DOHH2 (cell line): ENCODE data around the gene EYA2.

Experiments
- H3F3A ChIP-seq: fragments of 200-600 bp; sonication (generic), shearing (Covaris generic); 2 replicates; pipeline ENCODE4 v1.6.0; 2016; ENCODE audit warnings: antibody characterized with exemption, mild to moderate bottlenecking; ENCODE audit not compliant: control insufficient read depth, insufficient read depth
- H3K27ac ChIP-seq: fragments of 200-600 bp; sonication (generic); 2 replicates; pipeline ENCODE4 v1.5.1; 2014; ENCODE audit warnings: low read depth, mild to moderate bottlenecking, low read length, moderate library complexity
- H3K27me3 ChIP-seq: fragments of 200-600 bp; sonication (generic); 2 replicates; pipeline ENCODE4 v1.6.1; 2014; ENCODE audit warnings: mild to moderate bottlenecking, low read length, mixed read lengths; ENCODE audit not compliant: control insufficient read depth
- H3K36me3 ChIP-seq: fragments of 200-600 bp; sonication (generic); 2 replicates; pipeline ENCODE4 v1.6.1; 2014; ENCODE audit warnings: mild to moderate bottlenecking, low read length, moderate library complexity, mixed read lengths; ENCODE audit not compliant: control insufficient read depth
- H3K4me1 ChIP-seq: fragments of 200-600 bp; sonication (generic); 2 replicates; pipeline ENCODE4 v1.6.1; 2014; ENCODE audit warnings: mild to moderate bottlenecking, low read length, mixed read lengths; ENCODE audit not compliant: control insufficient read depth
- H3K4me2 ChIP-seq: fragments of 200-600 bp; sonication (generic); 2 replicates; pipeline ENCODE4 v1.6.0; 2014; ENCODE audit warnings: mild to moderate bottlenecking, low read length, moderate library complexity
- H3K4me3 ChIP-seq: fragments of 200-600 bp; sonication (generic); 2 replicates; pipeline ENCODE4 v1.5.1; 2014; ENCODE audit warnings: mild to moderate bottlenecking, low read length, mixed read lengths
- H3K79me2 ChIP-seq: fragments of 200-600 bp; sonication (generic); 2 replicates; pipeline ENCODE4 v1.6.1; 2014; ENCODE audit warnings: mild to moderate bottlenecking, low read length, mixed read lengths; ENCODE audit not compliant: control insufficient read depth
- H3K9me2 ChIP-seq: fragments of 200-600 bp; sonication (generic); replicated peaks from 2 replicates; pipeline ENCODE4 v1.6.1; 2014; ENCODE audit warnings: mild to moderate bottlenecking, low read length, mixed read lengths; ENCODE audit not compliant: control insufficient read depth
- H3K9me3 ChIP-seq: fragments of 200-600 bp; sonication (generic); 2 replicates; pipeline ENCODE4 v1.6.1; 2014; ENCODE audit warnings: antibody characterized with exemption, low read length, mixed read lengths; ENCODE audit not compliant: control insufficient read depth, insufficient read depth
- H4K20me1 ChIP-seq: fragments of 200-600 bp; sonication (generic); 2 replicates; pipeline ENCODE4 v1.6.0; 2014; ENCODE audit warnings: low read depth, mild to moderate bottlenecking, antibody characterized with exemption, low read length, moderate library complexity; ENCODE audit not compliant: control insufficient read depth, insufficient read depth
- CTCF ChIP-seq: fragments of 200-600 bp; sonication (generic); IDR thresholded peaks from one replicate; pipeline ENCODE4 v1.5.1; 2014; ENCODE audit warnings: antibody characterized with exemption, mild to moderate bottlenecking, low read depth, low read length; ENCODE audit not compliant: poor library complexity, severe bottlenecking
- EZH2phosphoT487 ChIP-seq: fragments of 200-600 bp; sonication (generic); IDR thresholded peaks from 2 replicates; pipeline ENCODE4 v1.6.1; 2017; ENCODE audit warnings: borderline replicate concordance, mild to moderate bottlenecking, antibody characterized with exemption, low read length, moderate library complexity, mixed read lengths

EYA2 gene

GRCh38 chr20:46849751-46850150, 44.9 kb upstream of the EYA2 start:
- Histone ChIP-seq H3F3A (no peaks in the 10 kb centered on the region), H3K9me2 (no peaks in the 10 kb centered on the region), H3K27me3 (no peaks in the 10 kb centered on the region), H3K36me3 (no peaks in the 10 kb centered on the region), H3K4me2 (no peak overlapping the region), H3K79me2 (no peaks in the 10 kb centered on the region), H3K4me3 (no peak overlapping the region), H3K27ac (no peak overlapping the region), H3K9me3 (no peaks in the 10 kb centered on the region), H4K20me1 (no peaks in the 10 kb centered on the region), H3K4me1 (no peaks in the 10 kb centered on the region)
- TF ChIP-seq EZH2phosphoT487 (no peak), CTCF (no peak)

GRCh38 chr20:46850416-46850815, 44.2 kb upstream of the EYA2 start:
- H3K4me2 ChIP-seq: no peak overlapping the region
- H3K27me3 ChIP-seq: no peaks in the 10 kb centered on the region
- no peak overlapping the region for H3K27ac ChIP-seq
- H3K4me3 ChIP-seq: no peak overlapping the region
- no peaks in the 10 kb centered on the region for H3F3A ChIP-seq
- H3K79me2 ChIP-seq: no peaks in the 10 kb centered on the region
- H4K20me1 ChIP-seq: no peaks in the 10 kb centered on the region
- no peaks in the 10 kb centered on the region for H3K36me3 ChIP-seq
- H3K9me2 ChIP-seq: no peaks in the 10 kb centered on the region
- H3K4me1 ChIP-seq: no peaks in the 10 kb centered on the region
- TF ChIP-seq CTCF (no peak), EZH2phosphoT487 (no peak)
- no peaks in the 10 kb centered on the region for H3K9me3 ChIP-seq

- Histone ChIP-seq H3K79me2 (no peaks in the 10 kb centered on the region), H3K4me1 (no peaks in the 10 kb centered on the region), H4K20me1 (no peaks in the 10 kb centered on the region), H3K4me3 (no peak overlapping the region), H3F3A (no peaks in the 10 kb centered on the region), H3K9me3 (no peaks in the 10 kb centered on the region), H3K9me2 (no peaks in the 10 kb centered on the region), H3K36me3 (no peaks in the 10 kb centered on the region), H3K27me3 (no peaks in the 10 kb centered on the region), H3K4me2 (no peak overlapping the region), H3K27ac (no peak overlapping the region)
- TF ChIP-seq EZH2phosphoT487: no peak
- TF ChIP-seq CTCF: no peak
Measured at GRCh38 chr20:46850896-46851295, 43.7 kb upstream of the EYA2 start.

GRCh38 chr20:46851746-46852145, 42.9 kb upstream of the EYA2 start:
- H3K9me2 ChIP-seq: no peaks in the 10 kb centered on the region
- no peaks in the 10 kb centered on the region for H3K27me3 ChIP-seq
- H3K4me2 ChIP-seq: no peak overlapping the region
- no peaks in the 10 kb centered on the region for H4K20me1 ChIP-seq
- H3F3A ChIP-seq: no peaks in the 10 kb centered on the region
- no peak overlapping the region for H3K27ac ChIP-seq
- no peak overlapping the region for H3K4me3 ChIP-seq
- H3K36me3 ChIP-seq: no peaks in the 10 kb centered on the region
- H3K79me2 ChIP-seq: no peaks in the 10 kb centered on the region
- H3K9me3 ChIP-seq: no peaks in the 10 kb centered on the region
- H3K4me1 ChIP-seq: no peaks in the 10 kb centered on the region
- TF ChIP-seq CTCF: no peak
- no peak for TF ChIP-seq EZH2phosphoT487
